ENCODE measurements around the gene TTLL3. TPM values are rescaled to one million over a fixed set of nuclear protein-coding genes. Genes with fewer than 3 reads are reported as not detected.

Gene TTLL3
- total and polyA plus RNA-seq, 2 donors from 2014 or later = 27.5 to 61.0 TPM

GRCh38 chr3:9861201-9861600, 51.1 kb downstream of the TTLL3 start:
- Histone ChIP-seq H3K9me3 (ENCODE audit: control insufficient read depth in 2 of 3, insufficient read depth in 1 of 3, low read length in 3 of 3) (no peaks in the 10 kb centered on the region), H3K4me1 (ENCODE audit: control insufficient read depth in 2 of 3, insufficient read depth in 2 of 3, low read depth in 1 of 3, low read length in 3 of 3) (no peaks in the 10 kb centered on the region), H3K27me3 (ENCODE audit: control insufficient read depth, insufficient read depth, low read length) (no peaks in the 10 kb centered on the region), H3K36me3 (ENCODE audit: control insufficient read depth in 2 of 3, insufficient read depth in 3 of 3, low read length in 3 of 3) (no peaks in the 10 kb centered on the region), H3K9ac (ENCODE audit: low read length in 3 of 3) (no peak overlapping the region), H3K27ac (ENCODE audit: low read depth in 2 of 2, low read length in 2 of 2) (no peak overlapping the region), H3K4me3 (ENCODE audit: low read length in 3 of 3) (no peak overlapping the region)
- no peak for DNase-seq
- intact Hi-C loops (cut with DNase I) = no loop called here
- no peak for TF ChIP-seq CTCF (IDR thresholded peaks at IDR 0.05; ENCODE audit: borderline replicate concordance, extremely low read depth, insufficient read depth)
- no peak for FAIRE-seq

- no peaks in the 10 kb centered on the region for H3K36me3 ChIP-seq (ENCODE audit: control insufficient read depth in 2 of 3, insufficient read depth in 3 of 3, low read length in 3 of 3)
- intact Hi-C loops (cut with DNase I) = no loop called here
- no peak overlapping the region for H3K27ac ChIP-seq (ENCODE audit: low read depth in 2 of 2, low read length in 2 of 2)
- no peaks in the 10 kb centered on the region for H3K4me1 ChIP-seq (ENCODE audit: control insufficient read depth in 2 of 3, insufficient read depth in 2 of 3, low read depth in 1 of 3, low read length in 3 of 3)
- H3K9me3 ChIP-seq (ENCODE audit: control insufficient read depth in 2 of 3, insufficient read depth in 1 of 3, low read length in 3 of 3) = no peaks in the 10 kb centered on the region
- TF ChIP-seq CTCF (IDR thresholded peaks at IDR 0.05; ENCODE audit: borderline replicate concordance, extremely low read depth, insufficient read depth) = no peak
- DNase-seq (peak in 1 of 5 donors; percentile 26), FAIRE-seq (no peak)
- H3K4me3 ChIP-seq (ENCODE audit: low read length in 3 of 3) = no peak overlapping the region
- no peak overlapping the region for H3K9ac ChIP-seq (ENCODE audit: low read length in 3 of 3)
- no peaks in the 10 kb centered on the region for H3K27me3 ChIP-seq (ENCODE audit: control insufficient read depth, insufficient read depth, low read length)
Measured at GRCh38 chr3:9861626-9862130, 51.6 kb downstream of the TTLL3 start.

DNA sequence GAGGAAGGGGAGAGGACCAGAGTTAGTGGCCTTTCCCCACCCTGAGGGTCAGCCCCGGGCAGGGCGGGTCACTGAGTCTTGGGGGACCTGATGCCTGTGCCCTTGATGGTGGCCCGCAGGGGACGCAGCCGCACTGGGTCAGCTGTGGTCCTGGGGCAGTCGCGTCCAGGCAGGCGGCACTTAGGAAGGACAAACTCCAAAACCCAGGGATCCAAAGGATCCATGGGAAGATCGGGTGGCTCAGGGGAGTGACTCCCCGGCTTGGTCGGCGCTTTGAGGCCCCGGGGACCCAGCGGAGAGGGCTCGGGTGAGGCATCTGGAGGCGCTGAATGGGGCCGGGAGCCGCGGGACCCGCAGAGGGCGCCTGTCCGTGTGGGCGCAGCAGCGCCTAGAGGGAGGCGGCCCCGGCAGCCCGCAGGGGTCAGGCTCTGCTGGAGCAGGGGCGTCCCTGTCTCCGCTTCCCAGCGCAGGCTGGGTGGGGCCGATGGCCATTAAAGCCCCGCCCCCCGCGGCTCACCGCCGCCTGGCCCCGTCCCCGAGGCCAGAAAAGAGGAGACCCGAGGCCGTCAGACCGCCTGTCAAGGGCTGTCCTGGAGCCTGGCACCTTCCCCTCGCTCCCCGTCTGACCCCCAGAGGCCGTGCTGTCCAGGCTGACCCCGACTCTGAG, 52.5 kb downstream of the TTLL3 start:
- H3K27ac ChIP-seq (ENCODE audit: low read depth in 2 of 2, low read length in 2 of 2) = no peak overlapping the region
- intact Hi-C loops (cut with DNase I) = no loop called here
- TF ChIP-seq CTCF (IDR thresholded peaks at IDR 0.05; ENCODE audit: borderline replicate concordance, extremely low read depth, insufficient read depth) = peak; percentile 33
- no peak overlapping the region for H3K4me3 ChIP-seq (ENCODE audit: low read length in 3 of 3)
- no peaks in the 10 kb centered on the region for H3K36me3 ChIP-seq (ENCODE audit: control insufficient read depth in 2 of 3, insufficient read depth in 3 of 3, low read length in 3 of 3)
- FAIRE-seq (no peak), DNase-seq (peak; percentile 60 to 89 (median 79))
- no peaks in the 10 kb centered on the region for H3K9me3 ChIP-seq (ENCODE audit: control insufficient read depth in 2 of 3, insufficient read depth in 1 of 3, low read length in 3 of 3)
- no peaks in the 10 kb centered on the region for H3K27me3 ChIP-seq (ENCODE audit: control insufficient read depth, insufficient read depth, low read length)
- H3K9ac ChIP-seq (ENCODE audit: low read length in 3 of 3) = peak overlapping the region in 1 of 3 donors; percentile 24
- H3K4me1 ChIP-seq (ENCODE audit: control insufficient read depth in 2 of 3, insufficient read depth in 2 of 3, low read depth in 1 of 3, low read length in 3 of 3) = no peaks in the 10 kb centered on the region

All from kidney (tissue), 14 donors.